GM12873 (cell line): ENCODE measurements around the gene GUSB.

ENCODE experiments used
- CTCF ChIP-seq: IDR thresholded peaks from 2 replicates; pipeline ENCODE4 v1.5.1; 2012; ENCODE audit warnings: low read depth, mild to moderate bottlenecking, moderate library complexity, low read length, control low read depth; ENCODE audit not compliant: insufficient read depth; ENCODE audit errors: missing control alignments

GUSB gene

DNA sequence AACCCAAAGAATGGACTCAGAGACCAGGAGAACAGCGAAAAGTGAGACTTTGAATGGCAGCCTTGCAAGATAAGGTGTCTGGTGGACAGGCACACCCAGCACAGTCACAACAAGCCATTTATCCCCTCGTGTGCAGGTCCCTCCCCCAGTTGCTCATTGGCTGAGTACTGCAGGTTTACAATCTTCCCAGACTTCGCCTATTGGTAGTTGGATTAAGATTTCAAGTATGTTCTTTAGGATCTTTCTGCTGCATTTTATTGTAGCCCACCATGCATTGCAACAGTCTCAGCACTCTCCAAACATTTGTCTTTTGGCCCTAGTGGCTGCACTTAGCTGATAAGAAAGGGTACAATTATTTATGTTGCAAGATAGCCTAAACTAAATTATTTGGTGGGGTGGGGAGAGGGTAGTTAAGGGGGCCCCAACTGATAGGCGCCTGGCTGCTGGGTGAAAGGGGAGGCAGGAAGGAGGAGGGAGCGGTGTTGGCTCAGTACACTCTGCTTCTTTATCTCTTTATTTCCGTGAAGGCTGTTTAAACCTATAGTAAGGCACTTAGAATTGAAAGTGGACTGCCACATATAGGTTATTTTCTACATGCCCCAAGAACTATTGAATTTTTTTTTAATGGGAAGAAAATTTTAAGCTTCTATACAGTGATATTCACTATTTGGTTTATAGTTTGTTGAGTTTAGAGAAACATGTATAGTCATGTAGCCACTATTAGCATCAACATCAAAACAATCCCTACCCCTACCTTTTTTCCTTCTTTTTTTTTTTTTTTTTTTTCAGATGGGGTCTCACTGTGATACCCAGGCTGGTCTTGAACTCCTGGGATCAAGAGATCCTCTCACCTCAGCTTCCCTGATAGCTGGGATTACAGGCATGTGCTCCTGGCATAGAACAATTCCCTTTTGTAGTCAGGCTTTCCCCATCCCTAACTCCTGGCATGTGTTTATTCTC, 54.2 kb downstream of the GUSB start:
- TF ChIP-seq CTCF, result no peak

- no peak for TF ChIP-seq CTCF
These were observed 55.4 kb downstream of the GUSB start for GRCh38 chr7:65926588-65926987.

- TF ChIP-seq CTCF, result no peak
These were observed 57.0 kb downstream of the GUSB start for GRCh38 chr7:65925040-65925439.

- no peak for TF ChIP-seq CTCF
These were observed 57.8 kb downstream of the GUSB start for GRCh38 chr7:65924193-65924592.

DNA sequence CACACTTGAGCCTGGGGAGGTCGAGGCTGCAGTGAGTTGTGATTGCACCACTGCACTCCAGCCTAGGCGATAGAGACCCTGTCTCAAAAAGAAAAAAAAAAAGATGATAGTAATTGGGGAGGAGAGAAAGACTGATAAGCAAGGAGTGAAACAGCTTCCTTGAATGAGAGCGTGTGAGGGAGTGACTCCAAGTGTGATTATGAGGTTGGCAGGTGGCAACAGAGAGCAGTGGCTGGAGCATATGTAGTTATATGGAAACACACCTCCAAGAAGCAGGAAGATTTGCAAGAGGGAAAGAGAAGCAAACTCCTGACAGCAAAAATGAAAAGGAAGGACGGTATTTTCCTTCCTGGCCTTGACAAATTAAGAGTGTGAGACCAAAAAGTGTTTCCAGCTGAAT, 58.7 kb downstream of the GUSB start:
- no peak for TF ChIP-seq CTCF

- no peak for TF ChIP-seq CTCF
These were observed 65.9 kb downstream of the GUSB start for GRCh38 chr7:65915921-65916657.

DNA sequence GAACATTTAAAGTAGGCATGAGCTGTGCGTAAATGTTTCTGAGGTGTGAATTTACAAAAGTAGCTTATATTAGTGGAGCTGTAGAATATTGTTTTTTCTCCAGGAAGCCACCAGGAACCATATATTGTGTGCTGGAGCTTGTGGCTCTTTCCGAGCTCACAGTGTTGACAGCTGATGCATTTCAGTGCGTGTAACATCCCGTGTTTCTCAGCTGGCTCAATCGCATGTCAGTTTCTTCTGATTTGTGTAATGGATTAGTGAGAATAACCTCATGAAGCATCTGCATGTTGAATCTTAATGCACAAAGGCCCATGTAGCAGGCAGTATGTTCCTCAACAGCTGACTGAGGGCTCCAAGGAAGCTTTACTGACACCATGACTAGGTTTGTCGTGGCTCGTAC, 69.8 kb downstream of the GUSB start:
- TF ChIP-seq CTCF, result no peak
